ENCODE results near the gene SLC8A1.

DNA sequence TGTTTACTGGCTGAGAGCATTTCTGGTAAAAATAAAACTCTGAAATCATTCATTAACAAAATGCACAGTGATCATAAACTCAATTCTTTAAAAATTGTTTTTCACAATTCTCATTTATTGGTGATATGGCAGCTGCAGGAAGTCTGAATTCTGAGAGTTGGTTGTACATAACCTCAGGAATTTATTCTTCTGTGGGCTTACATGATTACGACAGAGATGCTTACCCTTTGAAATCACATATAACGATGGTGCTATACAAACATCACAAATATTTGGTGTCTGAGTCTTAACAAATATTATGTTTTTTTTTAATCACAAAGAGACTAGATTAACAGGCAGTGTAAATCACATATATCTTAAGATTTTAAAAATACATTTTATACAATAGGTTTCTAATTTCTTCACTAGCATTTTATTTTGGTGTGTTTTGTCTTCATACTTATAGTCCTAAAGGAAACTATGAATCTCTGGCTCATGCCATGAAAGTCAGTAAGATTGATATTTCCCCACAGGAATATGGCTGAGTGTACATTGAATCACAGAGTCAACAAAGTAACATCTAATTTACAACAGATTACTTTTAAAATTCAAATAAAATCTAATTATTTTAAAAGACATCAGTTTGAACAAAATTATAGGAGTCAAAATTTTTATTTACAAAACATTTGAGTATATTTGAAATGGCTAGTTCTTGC lies 354.1 kb downstream of the SLC8A1 start:
- TF ChIP-seq, protein P1, sequence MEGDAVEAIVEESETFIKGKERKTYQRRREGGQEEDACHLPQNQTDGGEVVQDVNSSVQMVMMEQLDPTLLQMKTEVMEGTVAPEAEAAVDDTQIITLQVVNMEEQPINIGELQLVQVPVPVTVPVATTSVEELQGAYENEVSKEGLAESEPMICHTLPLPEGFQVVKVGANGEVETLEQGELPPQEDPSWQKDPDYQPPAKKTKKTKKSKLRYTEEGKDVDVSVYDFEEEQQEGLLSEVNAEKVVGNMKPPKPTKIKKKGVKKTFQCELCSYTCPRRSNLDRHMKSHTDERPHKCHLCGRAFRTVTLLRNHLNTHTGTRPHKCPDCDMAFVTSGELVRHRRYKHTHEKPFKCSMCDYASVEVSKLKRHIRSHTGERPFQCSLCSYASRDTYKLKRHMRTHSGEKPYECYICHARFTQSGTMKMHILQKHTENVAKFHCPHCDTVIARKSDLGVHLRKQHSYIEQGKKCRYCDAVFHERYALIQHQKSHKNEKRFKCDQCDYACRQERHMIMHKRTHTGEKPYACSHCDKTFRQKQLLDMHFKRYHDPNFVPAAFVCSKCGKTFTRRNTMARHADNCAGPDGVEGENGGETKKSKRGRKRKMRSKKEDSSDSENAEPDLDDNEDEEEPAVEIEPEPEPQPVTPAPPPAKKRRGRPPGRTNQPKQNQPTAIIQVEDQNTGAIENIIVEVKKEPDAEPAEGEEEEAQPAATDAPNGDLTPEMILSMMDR (IDR thresholded peaks at IDR 0.05), result no peak
- no peak for TF ChIP-seq POLR2A (IDR thresholded peaks at IDR 0.05)
- no peak for TF ChIP-seq EP300 (IDR thresholded peaks at IDR 0.05; ENCODE audit: low read depth)
